Measurements from ENCODE around the gene SNAP23.

The SNAP23 gene

GRCh38 chr15:42495361-42496212 is at the start of gene SNAP23:
TSS of gene SNAP23 (plus strand) at chr15:42495634. CDS start at chr15:42511847, 16,213 bp downstream.
- peak; percentile 91 for DNase-seq (ENCODE audit: low read depth)

GRCh38 chr15:42447599-42447998 is 47.8 kb upstream of the SNAP23 start:
- DNase-seq (ENCODE audit: low read depth), result no peak

GRCh38 chr15:42448281-42448680 is 47.2 kb upstream of the SNAP23 start:
- no peak for DNase-seq (ENCODE audit: low read depth)

- DNase-seq (ENCODE audit: low read depth), result no peak
Observed at GRCh38 chr15:42449770-42450424, 45.5 kb upstream of the SNAP23 start.

- DNase-seq (ENCODE audit: low read depth), result no peak
Observed at GRCh38 chr15:42450425-42450790, 45.0 kb upstream of the SNAP23 start.

GRCh38 chr15:42453826-42454225 is 41.6 kb upstream of the SNAP23 start:
- DNase-seq (ENCODE audit: low read depth), result no peak

- DNase-seq (ENCODE audit: low read depth), result no peak
Observed at GRCh38 chr15:42456531-42456930, 38.9 kb upstream of the SNAP23 start.

GRCh38 chr15:42456971-42457370 is 38.5 kb upstream of the SNAP23 start:
- DNase-seq (ENCODE audit: low read depth), result no peak

- peak; percentile 84 for DNase-seq (ENCODE audit: low read depth)
Observed at GRCh38 chr15:42457445-42458442, 37.7 kb upstream of the SNAP23 start.

- DNase-seq (ENCODE audit: low read depth), result no peak
Observed at GRCh38 chr15:42461261-42461660, 34.2 kb upstream of the SNAP23 start.

- no peak for DNase-seq (ENCODE audit: low read depth)
Observed at GRCh38 chr15:42465520-42466259, 29.7 kb upstream of the SNAP23 start.

- no peak for DNase-seq (ENCODE audit: low read depth)
Observed at GRCh38 chr15:42471002-42471401, 24.4 kb upstream of the SNAP23 start.

- DNase-seq (ENCODE audit: low read depth), result no peak
Observed at GRCh38 chr15:42474827-42475226, 20.6 kb upstream of the SNAP23 start.

- DNase-seq (ENCODE audit: low read depth), result no peak
Observed at GRCh38 chr15:42482701-42483100, 12.7 kb upstream of the SNAP23 start.

- DNase-seq (ENCODE audit: low read depth), result no peak
Observed at GRCh38 chr15:42483677-42484076, 11.8 kb upstream of the SNAP23 start.

- no peak for DNase-seq (ENCODE audit: low read depth)
Observed at GRCh38 chr15:42490291-42490670, 5.2 kb upstream of the SNAP23 start.

GRCh38 chr15:42490671-42491538 is 4.5 kb upstream of the SNAP23 start, which contains the start of gene ZNF106:
TSS of gene ZNF106 (minus strand) at chr15:42491141. CDS start at chr15:42472289, 18,852 bp downstream.
- DNase-seq (ENCODE audit: low read depth), result peak; percentile 78

GRCh38 chr15:42491539-42492225 is 3.8 kb upstream of the SNAP23 start:
- DNase-seq (ENCODE audit: low read depth), result no peak

- no peak for DNase-seq (ENCODE audit: low read depth)
Observed at GRCh38 chr15:42493679-42494078, 1.8 kb upstream of the SNAP23 start.

- DNase-seq (ENCODE audit: low read depth), result peak; percentile 44
Observed at GRCh38 chr15:42494998-42495360, 455 bp upstream of the SNAP23 start.

Measured in GM04504 (cell line).